Breast epithelium (tissue), 4 donors: Measurements from ENCODE around the gene STAC2. TPM values are rescaled to one million over a fixed set of nuclear protein-coding genes. Genes with fewer than 3 reads are reported as not detected.

Experiments
- DNase-seq, 2 donors: peaks; one replicate each; pipeline ENCODE4 v3.0.0-alpha.2; 2019; ENCODE audit warnings: low spot score in 2 of 2
- H3K27ac ChIP-seq, 2 donors: fragments of 200-600 bp; sonication (generic) in 1 of 2; one replicate each; pipeline ENCODE4 v1.5.1; 2016 to 2019; ENCODE audit warnings: mild to moderate bottlenecking in 1 of 2
- H3K27me3 ChIP-seq, 2 donors: fragments of 200-600 bp; sonication (generic) in 1 of 2; one replicate each; pipeline versions ENCODE4 v1.5.1 to v1.6.0; 2017 to 2019; ENCODE audit warnings: control low read depth in 1 of 2, mild to moderate bottlenecking in 1 of 2
- H3K36me3 ChIP-seq: fragments of 200-600 bp; one replicate; pipeline ENCODE4 v1.5.1; 2019
- H3K4me1 ChIP-seq, 2 donors: fragments of 200-600 bp; sonication (generic); one replicate each; pipeline ENCODE4 v1.5.1; 2016 to 2019; ENCODE audit warnings: control low read depth in 1 of 2
- H3K4me3 ChIP-seq, 3 donors: fragments of 200-600 bp; sonication (generic); 1 replicate in 2 of 3; 2 replicates in 1 of 3; pipeline ENCODE4 v1.5.1; 2016 to 2019; ENCODE audit warnings: mild to moderate bottlenecking in 3 of 3, moderate library complexity in 2 of 3
- H3K9me3 ChIP-seq, 2 donors: fragments of 200-600 bp; sonication (generic) in 1 of 2; one replicate each; pipeline ENCODE4 v1.5.1; 2016 to 2019; ENCODE audit warnings: control low read depth in 1 of 2
- CTCF ChIP-seq, 3 donors: fragments of 450-650 bp; IDR thresholded peaks; one replicate each; pipeline ENCODE4 v1.5.1; 2016 to 2017; ENCODE audit warnings: antibody characterized with exemption in 3 of 3, mild to moderate bottlenecking in 3 of 3, moderate library complexity in 3 of 3
- POLR2A ChIP-seq: fragments of 450-650 bp; IDR thresholded peaks from one replicate; pipeline ENCODE4 v1.6.1; 2016; ENCODE audit warnings: antibody characterized with exemption, mild to moderate bottlenecking, moderate library complexity
- POLR2AphosphoS5 ChIP-seq, 3 donors: sonication (generic); formaldehyde crosslinking; IDR thresholded peaks; one replicate each; pipeline ENCODE4 v1.6.1; 2017; ENCODE audit warnings: antibody characterized with exemption in 3 of 3
- intact Hi-C: fragments of 100-400 bp; cut with DNase I; formaldehyde crosslinking; loops from one replicate; pipeline ENCODE4 v1.15.1; 2023; ENCODE audit warnings: low total_unique reads
- total RNA-seq, 3 donors: library from RNA; depleted of rRNA; stranded (reverse); fragments of >200 nt; gene quantifications; one replicate each; pipeline ENCODE4 v1.1.0, GENCODE V29; 2016

Gene STAC2
- total RNA-seq, 3 donors from 2014 or later, result 26.5 to 121 TPM; not detected in 1

GRCh38 chr17:39191750-39192510 lies 33.8 kb downstream of the STAC2 start:
- TF ChIP-seq POLR2A (no peak), POLR2AphosphoS5 (IDR thresholded peaks at IDR 0.05) (no peak), CTCF (IDR thresholded peaks at IDR 0.05) (no peak)
- H3K27me3 ChIP-seq, result no peaks in the 10 kb centered on the region
- no peak for DNase-seq
- peaks cover 0 to 8% of the 10 kb centered on the region in 2 donors for H3K4me1 ChIP-seq
- intact Hi-C loops, result no loop called here
- H3K9me3 ChIP-seq, result no peaks in the 10 kb centered on the region
- H3K4me3 ChIP-seq, result no peak overlapping the region
- no peak overlapping the region for H3K27ac ChIP-seq
- H3K36me3 ChIP-seq, result no peaks in the 10 kb centered on the region

GRCh38 chr17:39187152-39187830 lies 38.5 kb downstream of the STAC2 start:
- H3K36me3 ChIP-seq, result peaks cover 8% of the 10 kb centered on the region
- H3K9me3 ChIP-seq, result no peaks in the 10 kb centered on the region
- intact Hi-C loops, result no loop called here
- no peak overlapping the region for H3K4me3 ChIP-seq
- no peaks in the 10 kb centered on the region for H3K27me3 ChIP-seq
- no peak for DNase-seq
- no peaks in the 10 kb centered on the region for H3K4me1 ChIP-seq
- TF ChIP-seq CTCF (IDR thresholded peaks at IDR 0.05) (no peak), POLR2A (no peak), POLR2AphosphoS5 (IDR thresholded peaks at IDR 0.05) (no peak)
- H3K27ac ChIP-seq, result no peak overlapping the region

- Histone ChIP-seq H3K9me3 (no peaks in the 10 kb centered on the region), H3K36me3 (peaks cover 8% of the 10 kb centered on the region), H3K4me3 (no peak overlapping the region), H3K27me3 (no peaks in the 10 kb centered on the region), H3K4me1 (no peaks in the 10 kb centered on the region), H3K27ac (no peak overlapping the region)
- intact Hi-C loops, result no loop called here
- TF ChIP-seq POLR2A, result no peak
- no peak for TF ChIP-seq POLR2AphosphoS5 (IDR thresholded peaks at IDR 0.05)
- no peak for TF ChIP-seq CTCF (IDR thresholded peaks at IDR 0.05)
- DNase-seq, result no peak
These were observed 39.2 kb downstream of the STAC2 start for GRCh38 chr17:39186481-39187002.

- peaks cover 8% of the 10 kb centered on the region for H3K36me3 ChIP-seq
These were observed 42.0 kb downstream of the STAC2 start for GRCh38 chr17:39183720-39184119.

More at GRCh38 chr17:39183720-39184119, 42.0 kb downstream of the STAC2 start:
- Histone ChIP-seq H3K27ac (no peak overlapping the region), H3K4me3 (no peak overlapping the region), H3K4me1 (no peaks in the 10 kb centered on the region), H3K9me3 (no peaks in the 10 kb centered on the region), H3K27me3 (no peaks in the 10 kb centered on the region)
- no peak for DNase-seq
- intact Hi-C loops, result no loop called here
- TF ChIP-seq POLR2A (no peak), POLR2AphosphoS5 (IDR thresholded peaks at IDR 0.05) (no peak), CTCF (IDR thresholded peaks at IDR 0.05) (no peak)
